Ishikawa (cell line): ENCODE data around the gene HMX2.

Experiments
- CEBPB ChIP-seq: IDR thresholded peaks from 2 replicates; pipeline ENCODE4 v1.6.1; 2012
- CREB1 ChIP-seq: IDR thresholded peaks from 2 replicates; pipeline ENCODE4 v1.6.1; 2012; ENCODE audit warnings: low read depth
- EGR1 ChIP-seq: IDR thresholded peaks from 2 replicates; pipeline ENCODE4 v1.6.1; 2012
- EP300 ChIP-seq: IDR thresholded peaks from 2 replicates; pipeline ENCODE4 v1.6.1; 2012; ENCODE audit warnings: borderline replicate concordance
- FOXM1 ChIP-seq: IDR thresholded peaks from 2 replicates; pipeline ENCODE4 v1.6.1; 2012; ENCODE audit warnings: low read depth, borderline replicate concordance
- MAX ChIP-seq: IDR thresholded peaks from 2 replicates; pipeline ENCODE4 v1.6.1; 2012
- NFIC ChIP-seq: IDR thresholded peaks from 2 replicates; pipeline ENCODE4 v1.6.1; 2012
- RAD21 ChIP-seq: IDR thresholded peaks from 2 replicates; pipeline ENCODE4 v1.6.1; 2012; ENCODE audit warnings: low read depth
- TAF1 ChIP-seq: IDR thresholded peaks from 2 replicates; pipeline ENCODE4 v1.6.1; 2012; ENCODE audit warnings: low read depth, mild to moderate bottlenecking
- TCF12 ChIP-seq: IDR thresholded peaks from 2 replicates; pipeline ENCODE4 v1.6.1; 2012; ENCODE audit warnings: low read depth
- TEAD4 ChIP-seq: IDR thresholded peaks from 2 replicates; pipeline ENCODE4 v1.6.1; 2012
- YY1 ChIP-seq: IDR thresholded peaks from 2 replicates; pipeline ENCODE4 v1.6.1; 2012; ENCODE audit warnings: low read depth
- ZBTB7A ChIP-seq: IDR thresholded peaks from 2 replicates; pipeline ENCODE4 v1.6.1; 2012; ENCODE audit warnings: low read depth
- TF ChIP-seq, protein P1 (sequence below): IDR thresholded peaks from 2 replicates; pipeline ENCODE4 v1.6.1; 2012; ENCODE audit warnings: low read depth, mild to moderate bottlenecking
- TF ChIP-seq, protein P2 (sequence below): IDR thresholded peaks from 2 replicates; pipeline ENCODE4 v1.6.1; 2012

HMX2 gene

DNA sequence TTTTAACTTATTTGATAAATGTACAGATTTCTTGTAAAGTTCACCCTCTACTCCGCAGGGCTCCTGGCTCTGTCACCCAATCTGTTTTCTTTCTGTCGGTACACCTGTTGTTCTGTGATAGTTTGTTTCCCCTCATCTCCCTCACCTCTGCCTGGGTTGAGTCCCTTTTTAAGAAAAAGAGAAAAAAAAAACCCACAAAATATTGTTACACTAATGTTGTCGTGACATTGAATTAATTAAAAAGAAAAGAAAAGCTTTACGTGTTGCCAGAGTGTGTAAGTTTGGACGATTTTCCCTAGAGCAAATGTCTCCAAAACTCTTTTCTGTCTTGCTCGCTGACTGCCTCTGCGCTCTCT lies 8.8 kb upstream of the HMX2 start:
- no peak for TF ChIP-seq CREB1
- TF ChIP-seq ZBTB7A, result no peak
- no peak for TF ChIP-seq NFIC
- TF ChIP-seq YY1, result no peak
- no peak for TF ChIP-seq TCF12
- TF ChIP-seq, protein P1, sequence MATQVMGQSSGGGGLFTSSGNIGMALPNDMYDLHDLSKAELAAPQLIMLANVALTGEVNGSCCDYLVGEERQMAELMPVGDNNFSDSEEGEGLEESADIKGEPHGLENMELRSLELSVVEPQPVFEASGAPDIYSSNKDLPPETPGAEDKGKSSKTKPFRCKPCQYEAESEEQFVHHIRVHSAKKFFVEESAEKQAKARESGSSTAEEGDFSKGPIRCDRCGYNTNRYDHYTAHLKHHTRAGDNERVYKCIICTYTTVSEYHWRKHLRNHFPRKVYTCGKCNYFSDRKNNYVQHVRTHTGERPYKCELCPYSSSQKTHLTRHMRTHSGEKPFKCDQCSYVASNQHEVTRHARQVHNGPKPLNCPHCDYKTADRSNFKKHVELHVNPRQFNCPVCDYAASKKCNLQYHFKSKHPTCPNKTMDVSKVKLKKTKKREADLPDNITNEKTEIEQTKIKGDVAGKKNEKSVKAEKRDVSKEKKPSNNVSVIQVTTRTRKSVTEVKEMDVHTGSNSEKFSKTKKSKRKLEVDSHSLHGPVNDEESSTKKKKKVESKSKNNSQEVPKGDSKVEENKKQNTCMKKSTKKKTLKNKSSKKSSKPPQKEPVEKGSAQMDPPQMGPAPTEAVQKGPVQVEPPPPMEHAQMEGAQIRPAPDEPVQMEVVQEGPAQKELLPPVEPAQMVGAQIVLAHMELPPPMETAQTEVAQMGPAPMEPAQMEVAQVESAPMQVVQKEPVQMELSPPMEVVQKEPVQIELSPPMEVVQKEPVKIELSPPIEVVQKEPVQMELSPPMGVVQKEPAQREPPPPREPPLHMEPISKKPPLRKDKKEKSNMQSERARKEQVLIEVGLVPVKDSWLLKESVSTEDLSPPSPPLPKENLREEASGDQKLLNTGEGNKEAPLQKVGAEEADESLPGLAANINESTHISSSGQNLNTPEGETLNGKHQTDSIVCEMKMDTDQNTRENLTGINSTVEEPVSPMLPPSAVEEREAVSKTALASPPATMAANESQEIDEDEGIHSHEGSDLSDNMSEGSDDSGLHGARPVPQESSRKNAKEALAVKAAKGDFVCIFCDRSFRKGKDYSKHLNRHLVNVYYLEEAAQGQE, result no peak
- TF ChIP-seq CEBPB, result no peak
- TF ChIP-seq FOXM1, result no peak
- TF ChIP-seq EGR1, result no peak
- TF ChIP-seq MAX, result no peak
- no peak for TF ChIP-seq TEAD4

DNA sequence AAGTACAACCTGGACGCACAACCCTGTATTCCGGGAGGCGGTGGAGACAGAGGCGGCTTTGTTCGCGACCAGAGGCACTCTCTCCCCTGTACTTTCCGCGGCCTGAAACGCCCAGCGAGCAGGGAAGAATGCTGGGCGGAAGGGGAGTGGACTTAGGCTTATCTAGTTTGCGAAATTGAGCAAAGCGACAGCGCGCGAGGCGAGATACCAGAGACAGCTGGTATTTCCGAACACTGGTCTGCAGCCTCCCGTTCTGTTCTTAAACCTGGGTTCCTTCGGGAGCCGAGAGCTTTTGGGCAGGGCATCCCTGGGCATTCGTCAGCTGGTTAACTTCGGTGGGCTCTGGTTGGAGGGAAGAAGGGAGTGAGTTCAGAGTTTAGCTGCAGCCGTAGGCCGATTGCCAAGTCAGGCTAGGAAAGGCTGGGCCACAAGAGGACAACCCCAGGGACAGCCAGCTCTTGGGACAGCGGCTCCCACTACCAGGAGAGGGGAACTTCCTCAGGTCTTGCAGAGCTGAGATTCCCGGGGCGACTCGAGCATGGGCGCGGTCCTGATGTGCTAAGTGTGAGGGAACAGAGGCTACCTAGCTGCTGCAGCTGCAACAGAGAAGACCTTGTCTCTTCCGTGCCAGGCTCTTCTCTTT lies 8.3 kb upstream of the HMX2 start:
- TF ChIP-seq ZBTB7A (no peak), MAX (no peak), EP300 (no peak), FOXM1 (no peak), EGR1 (no peak), TEAD4 (no peak), TAF1 (no peak), CEBPB (no peak), CREB1 (no peak), TCF12 (no peak), RAD21 (no peak), YY1 (no peak), NFIC (no peak)
- TF ChIP-seq, protein P1, result no peak
- TF ChIP-seq, protein P2, sequence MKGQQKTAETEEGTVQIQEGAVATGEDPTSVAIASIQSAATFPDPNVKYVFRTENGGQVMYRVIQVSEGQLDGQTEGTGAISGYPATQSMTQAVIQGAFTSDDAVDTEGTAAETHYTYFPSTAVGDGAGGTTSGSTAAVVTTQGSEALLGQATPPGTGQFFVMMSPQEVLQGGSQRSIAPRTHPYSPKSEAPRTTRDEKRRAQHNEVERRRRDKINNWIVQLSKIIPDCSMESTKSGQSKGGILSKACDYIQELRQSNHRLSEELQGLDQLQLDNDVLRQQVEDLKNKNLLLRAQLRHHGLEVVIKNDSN, result no peak

DNA sequence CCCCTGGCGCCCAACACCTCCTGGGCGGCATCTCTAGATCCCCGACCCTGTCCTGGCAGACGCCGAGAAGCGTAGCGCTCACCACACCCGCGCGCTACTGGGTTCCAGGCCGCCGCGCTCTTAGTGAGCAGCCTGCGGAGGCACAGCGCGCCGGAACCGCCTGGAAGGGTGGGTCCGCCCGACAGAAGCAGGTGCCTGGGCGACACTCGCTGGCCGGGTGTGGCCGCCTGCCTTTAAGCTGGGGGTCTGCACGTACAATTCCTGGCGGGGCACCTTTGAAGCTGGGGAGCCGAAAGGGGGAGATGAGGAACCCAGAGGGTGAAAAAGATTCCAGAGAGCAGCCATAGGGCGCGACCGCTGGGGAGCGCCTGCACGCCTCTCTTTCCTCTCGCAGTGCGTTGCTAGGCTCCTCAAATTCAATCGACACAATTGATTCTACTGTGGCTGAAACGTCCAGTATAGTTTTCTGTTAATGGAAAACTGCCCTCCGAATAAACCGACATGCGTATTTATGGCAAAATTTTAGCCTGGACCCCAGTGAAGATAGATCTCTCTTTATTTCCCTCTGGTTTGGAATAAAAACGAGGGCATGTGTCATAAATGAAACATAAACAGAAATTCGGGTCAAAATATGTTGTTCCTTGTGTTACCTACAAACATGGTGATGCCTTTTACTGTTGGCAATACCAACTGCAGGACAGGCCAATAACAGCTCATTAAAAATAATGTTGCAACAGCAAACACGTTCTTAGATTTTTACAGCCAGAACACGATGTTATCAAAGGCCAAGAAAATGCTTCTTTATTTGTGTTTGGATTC lies 7.6 kb upstream of the HMX2 start:
- no peak for TF ChIP-seq CEBPB
- no peak for TF ChIP-seq YY1
- no peak for TF ChIP-seq TCF12
- TF ChIP-seq, protein P1, result no peak
- TF ChIP-seq, protein P2, result no peak
- TF ChIP-seq CREB1, result no peak
- TF ChIP-seq EGR1, result no peak
- TF ChIP-seq NFIC, result no peak

- TF ChIP-seq EGR1, result no peak
- no peak for TF ChIP-seq CREB1
- TF ChIP-seq TCF12, result no peak
- TF ChIP-seq NFIC, result no peak
- no peak for TF ChIP-seq CEBPB
- TF ChIP-seq, protein P2, result no peak
- TF ChIP-seq RAD21, result no peak
- no peak for TF ChIP-seq MAX
- TF ChIP-seq FOXM1, result no peak
- TF ChIP-seq ZBTB7A, result no peak
- TF ChIP-seq, protein P1, result no peak
- no peak for TF ChIP-seq TAF1
- no peak for TF ChIP-seq EP300
- no peak for TF ChIP-seq YY1
- TF ChIP-seq TEAD4, result no peak
Observed at GRCh38 chr10:123140983-123141390, 6.9 kb upstream of the HMX2 start.
